Activated T-cell treated with anti-CD3 and anti-CD28 coated beads, Interleukin-2, amount 50 U/mL, for 1 hour (primary cell): ENCODE data around the gene RBSN.
A peak's percentile ranks its signal among the peaks of the same experiment; 100 is the strongest.
"Not testable (repeated sequence)": the region's sequence is repeated elsewhere in the genome, so short reads cannot be mapped to it uniquely, and the experiment has no call there.

ENCODE experiments used
- DNase-seq: peaks from one replicate; pipeline ENCODE4 v3.0.0-alpha.2; 2020

RBSN gene

DNA sequence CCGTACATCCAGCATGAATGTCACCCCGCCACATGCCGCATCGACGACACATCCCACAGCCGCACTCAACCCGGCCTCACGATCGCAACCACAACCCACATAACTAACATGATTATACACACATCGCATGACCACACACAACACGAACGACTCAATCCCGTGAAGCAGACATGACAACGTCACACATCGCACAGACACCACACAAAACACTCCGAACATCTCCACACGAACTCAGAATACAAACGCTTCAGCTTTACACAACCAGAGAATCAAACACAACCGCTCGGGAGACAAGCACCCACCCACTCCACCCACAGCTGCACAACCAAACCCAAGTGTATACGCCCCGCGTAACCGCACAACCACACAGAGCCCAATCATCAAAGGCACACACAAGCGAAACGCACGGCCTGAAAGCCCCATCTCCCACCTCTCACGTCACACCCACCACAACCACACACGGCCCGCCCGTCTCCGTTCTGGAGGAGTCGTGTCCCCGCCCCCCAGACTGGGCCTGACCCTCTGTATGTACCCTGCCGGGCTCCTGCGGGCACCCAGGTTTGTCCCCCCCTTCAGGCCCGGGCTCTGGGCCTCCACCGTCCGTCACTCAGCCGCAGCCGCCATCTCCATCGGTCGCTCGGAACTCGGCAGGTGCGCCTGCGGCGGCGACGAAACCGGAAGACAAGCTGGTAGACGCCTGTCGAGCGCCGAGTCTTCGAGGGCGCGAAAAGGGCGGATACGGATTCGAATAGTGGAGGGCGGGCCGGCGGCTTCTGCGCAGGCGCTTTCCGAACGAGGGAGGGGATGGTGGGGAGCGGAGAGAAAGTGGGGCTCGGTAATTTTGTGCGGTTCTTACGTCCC lies at the start of gene RBSN:
TSS of gene RBSN (minus strand) at position 646 of the 861 bp plus-strand sequence. CDS start 3,028 bp downstream, outside the sequence.
- DNase-seq, result peak; percentile 94

DNA sequence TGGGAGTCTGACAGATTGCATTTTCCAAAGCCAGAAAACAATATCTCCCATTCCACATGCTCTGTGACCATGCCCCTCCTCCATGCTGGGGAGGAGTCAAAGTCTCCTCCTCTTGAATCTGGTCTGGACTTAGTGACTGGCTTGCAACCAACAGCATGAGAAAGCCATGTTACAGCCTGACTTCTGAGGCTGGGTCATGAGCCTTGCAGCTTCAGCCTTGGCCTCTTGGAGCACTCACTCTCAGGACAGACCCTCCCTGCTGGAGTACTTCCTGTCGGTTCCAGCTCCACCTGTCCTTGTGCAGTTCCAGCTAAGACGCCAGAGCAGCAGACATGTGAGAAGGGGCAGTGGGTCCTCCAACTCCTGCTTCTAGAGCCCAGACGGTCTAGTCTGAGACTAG lies 49.7 kb upstream of the RBSN start:
- no peak for DNase-seq

DNA sequence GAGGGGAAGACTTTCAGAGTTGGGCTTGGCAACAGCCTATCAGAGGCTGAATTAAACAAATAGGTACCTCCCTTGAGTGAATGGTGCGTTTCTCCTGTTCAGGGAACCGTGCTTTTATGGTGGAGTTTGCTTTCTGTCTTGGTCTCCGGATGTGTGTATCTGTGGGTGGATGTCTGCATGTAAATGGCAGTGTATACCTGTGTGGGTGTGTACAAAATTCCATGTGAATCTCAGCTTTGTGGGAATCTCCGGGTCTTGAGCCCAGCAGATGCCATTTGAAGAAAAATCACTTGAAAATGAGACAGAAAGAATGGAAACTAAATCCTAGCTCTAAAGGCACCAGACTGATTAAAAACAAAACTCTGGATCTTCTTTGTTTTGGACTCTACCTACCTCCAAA lies 37.9 kb upstream of the RBSN start:
- DNase-seq, result not testable (repeated sequence)

DNA sequence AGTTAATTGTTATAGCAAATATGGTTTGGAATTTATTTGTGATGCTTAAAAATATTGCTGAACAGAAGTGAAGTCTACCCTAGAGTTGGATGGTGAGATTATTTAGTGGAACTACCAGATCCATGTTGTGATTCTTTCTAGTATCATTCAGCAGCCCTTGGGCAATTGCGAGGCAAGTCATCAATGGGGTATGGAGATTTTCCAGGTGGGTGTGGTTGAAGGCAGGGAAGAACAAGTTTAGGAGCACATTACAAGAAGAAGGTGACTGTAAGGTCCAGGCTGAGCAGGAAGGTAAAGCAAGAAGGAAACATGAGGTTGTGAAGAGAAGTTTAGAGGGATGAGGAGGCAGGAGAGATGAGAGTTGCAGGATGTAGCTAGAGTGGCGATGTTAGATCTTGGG lies 36.0 kb upstream of the RBSN start:
- not testable (repeated sequence) for DNase-seq

DNA sequence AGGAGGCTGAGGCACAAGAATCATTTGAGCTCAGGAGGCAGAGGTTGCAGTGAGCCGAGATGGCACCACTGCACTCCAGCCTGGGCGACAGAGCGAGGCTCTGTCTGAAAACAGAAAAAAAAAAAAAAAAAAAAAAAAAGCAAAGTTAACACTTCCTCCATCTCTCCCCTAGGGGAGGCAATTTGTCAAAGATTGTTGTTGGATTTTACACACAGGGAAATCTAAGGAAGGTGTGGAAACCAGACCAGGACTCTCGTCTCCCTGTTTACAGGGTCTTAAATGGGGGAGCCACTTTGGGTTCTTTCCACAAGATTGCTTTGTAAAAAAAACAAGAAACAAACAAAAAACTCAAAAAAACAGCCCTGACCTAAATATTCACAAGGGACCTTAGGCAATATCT lies 29.5 kb upstream of the RBSN start:
- not testable (repeated sequence) for DNase-seq

DNA sequence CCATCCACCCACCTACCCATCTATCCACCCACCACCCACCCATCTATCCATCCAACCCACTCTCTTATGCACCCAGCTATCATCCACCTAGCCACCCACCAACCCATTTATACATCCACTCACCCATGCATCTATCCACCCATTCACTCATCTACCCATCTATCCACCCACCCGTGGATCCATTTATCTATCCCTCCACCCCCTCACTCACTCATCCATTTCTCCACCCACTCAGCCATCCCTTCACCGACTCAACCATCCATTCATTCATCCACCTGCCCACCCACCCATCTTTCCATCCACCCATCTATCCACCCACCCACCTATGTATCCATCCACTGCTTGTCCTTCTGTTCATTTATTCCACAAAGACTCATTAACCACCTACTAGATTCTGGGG lies 28.0 kb upstream of the RBSN start:
- DNase-seq, result not testable (repeated sequence)

DNA sequence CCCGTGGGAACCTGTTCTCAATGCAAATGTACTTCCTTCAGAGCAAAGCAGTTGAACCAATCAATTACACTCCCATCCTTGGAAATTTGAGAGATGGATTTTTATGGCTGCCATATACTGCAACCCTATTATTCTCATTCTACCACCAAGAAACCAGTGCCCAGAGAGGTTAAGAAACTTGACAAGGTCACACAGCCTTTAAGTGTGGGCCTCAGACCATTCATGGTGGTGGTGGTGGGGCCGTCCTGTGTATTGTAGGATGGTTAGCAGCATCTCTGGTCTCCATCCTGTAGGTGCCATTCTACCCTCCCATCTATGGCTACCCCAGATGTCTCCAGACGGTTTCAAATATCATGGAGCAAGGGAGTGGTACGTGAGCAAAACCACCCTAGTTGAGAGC lies 23.4 kb upstream of the RBSN start:
- no peak for DNase-seq

DNA sequence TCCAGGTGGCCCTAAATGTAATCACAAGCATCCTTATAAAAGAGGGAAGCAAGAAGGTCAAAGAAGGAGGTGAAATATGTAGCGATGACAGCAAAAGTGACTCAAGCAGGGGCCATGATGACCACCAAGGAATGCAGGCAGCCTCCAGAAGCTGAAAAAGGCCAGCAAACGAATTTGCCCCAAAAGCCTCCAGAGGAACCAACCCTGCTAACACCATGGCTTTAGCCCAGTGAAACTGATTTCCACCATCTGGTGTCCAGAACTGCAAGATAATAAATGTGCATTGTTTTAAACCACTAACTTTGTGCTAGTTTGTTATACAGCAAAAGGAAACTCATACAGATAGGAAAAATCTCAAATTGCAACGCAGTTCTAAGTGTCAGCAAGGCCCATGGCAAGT lies 23.0 kb upstream of the RBSN start:
- DNase-seq, result no peak

DNA sequence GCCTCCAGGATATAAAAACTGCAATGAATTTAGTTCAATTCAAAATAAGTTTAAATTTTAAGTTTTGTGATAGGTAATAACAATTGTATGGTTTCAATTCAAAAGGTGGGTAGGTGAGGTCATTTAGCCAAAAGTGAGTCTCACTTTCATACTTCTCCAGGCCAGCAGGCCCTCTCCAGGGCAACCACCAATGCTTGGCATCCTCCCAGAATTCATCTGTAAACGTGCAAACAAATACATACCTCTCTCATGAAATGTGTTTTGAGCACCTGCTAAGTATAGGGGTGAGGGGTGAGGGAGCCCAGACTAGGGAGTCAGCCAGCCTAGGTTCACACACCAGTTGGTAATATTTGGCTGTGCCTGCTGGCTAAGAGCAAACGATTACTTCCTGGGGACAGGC lies 22.0 kb upstream of the RBSN start:
- DNase-seq, result no peak

DNA sequence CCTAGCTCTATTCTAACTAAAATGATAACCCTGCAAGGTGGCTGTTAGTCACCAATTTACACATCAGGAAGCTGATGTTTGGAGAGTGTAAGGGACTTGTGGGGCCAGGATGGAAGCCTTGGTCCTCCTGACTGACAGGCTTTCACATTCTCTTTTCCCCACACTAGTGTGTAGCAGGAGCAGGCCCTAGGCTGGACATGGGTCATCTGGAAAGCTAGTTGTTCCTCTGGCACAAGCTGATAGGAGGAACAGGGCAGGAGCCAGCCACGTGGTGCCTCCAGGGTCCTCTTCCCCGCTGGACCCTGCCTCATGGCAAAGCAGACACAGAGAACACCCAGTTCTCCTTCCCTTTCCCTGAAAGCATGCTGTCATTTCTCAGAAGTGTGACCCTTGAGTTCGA lies 18.1 kb upstream of the RBSN start:
- no peak for DNase-seq

DNA sequence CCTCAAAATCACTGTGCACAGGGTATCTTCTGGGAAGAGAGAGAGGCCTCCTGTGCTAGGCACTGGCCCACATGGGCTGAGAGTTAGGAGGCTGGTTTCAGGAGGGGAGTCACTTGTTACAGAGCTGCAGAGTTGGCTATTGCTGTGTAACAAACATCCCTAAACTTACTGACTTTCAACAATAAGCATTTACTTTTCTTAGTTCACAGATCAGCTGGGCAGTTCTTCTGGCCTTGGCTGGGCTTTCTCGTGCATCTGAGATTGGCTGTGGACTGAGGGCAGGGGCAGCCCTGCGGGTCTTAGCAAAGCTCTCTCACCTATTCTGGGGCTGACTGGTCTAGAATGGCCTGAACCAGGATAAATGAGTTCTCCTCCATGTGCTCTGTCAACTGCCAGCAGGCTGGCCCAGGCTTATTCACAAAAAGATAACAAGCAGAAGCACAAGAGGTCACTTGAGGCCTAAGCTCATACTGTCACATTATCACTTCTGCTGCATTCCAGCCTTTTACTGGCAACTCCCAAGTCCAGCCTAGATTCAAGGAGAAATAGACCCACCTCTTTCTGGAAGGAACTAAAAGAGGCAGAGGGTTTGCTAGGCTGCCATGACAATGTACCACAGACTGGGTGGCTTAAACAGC lies 17.2 kb upstream of the RBSN start:
- no peak for DNase-seq

DNA sequence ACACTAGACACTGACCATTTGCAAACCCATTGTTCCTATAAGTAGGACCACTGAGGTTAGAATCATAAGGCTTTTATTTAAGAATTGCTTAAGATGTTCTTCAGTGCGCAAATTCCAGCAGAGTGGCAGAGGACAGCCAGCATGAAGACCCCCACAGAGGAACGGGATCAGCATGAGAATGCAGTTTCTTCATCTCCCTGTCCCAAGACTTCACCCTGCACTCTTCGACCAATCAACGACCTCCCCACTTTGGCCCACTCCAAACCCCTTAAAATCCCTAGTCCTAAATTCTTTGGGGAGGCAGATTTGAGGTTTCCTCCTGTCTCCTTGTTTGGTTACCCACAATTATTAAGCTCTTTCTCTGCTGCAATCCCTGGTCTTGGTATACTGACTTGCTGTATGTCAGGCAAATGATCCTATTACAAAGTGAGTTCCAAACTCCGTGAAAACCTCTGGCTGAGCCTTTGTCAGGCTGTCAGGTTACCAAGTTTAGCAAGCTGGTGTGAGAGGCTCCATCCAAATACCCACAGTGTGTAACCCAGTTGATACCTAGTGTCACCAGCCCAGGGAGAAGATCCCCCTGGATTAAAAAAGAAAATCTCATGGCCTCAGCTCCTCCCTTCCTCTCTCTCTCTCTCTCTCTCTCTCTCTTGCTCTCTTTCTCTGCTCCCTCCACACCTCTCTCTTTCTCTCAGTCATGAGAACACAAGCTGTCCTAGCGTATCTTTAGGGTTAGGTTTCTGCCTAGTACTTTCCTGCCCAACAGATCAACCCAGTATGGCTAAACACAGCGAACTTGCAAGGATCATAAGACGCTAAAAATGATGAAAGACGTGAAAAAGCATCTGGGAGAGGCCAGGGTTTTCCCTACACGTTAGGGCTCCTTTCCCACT lies 15.8 kb upstream of the RBSN start:
- DNase-seq, result no peak

DNA sequence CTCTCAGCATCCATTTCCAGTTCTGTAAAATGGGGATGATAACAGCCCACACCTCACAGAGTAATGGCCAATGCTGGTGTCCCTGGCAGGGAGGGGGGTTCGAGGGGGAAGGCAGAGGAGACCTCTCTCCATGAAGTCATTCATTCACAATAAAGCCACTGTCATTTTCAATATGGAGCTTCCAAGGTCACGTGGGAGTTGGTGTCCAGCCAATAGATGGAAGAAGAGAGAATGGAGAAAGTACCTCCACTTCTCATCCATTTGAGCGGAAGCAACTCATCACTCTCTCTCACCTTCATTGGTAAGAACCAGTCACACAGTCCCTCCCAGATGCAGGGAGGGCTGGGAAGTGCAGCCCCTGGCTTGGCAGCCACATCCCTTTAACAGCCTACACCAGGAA lies 14.9 kb upstream of the RBSN start:
- no peak for DNase-seq

DNA sequence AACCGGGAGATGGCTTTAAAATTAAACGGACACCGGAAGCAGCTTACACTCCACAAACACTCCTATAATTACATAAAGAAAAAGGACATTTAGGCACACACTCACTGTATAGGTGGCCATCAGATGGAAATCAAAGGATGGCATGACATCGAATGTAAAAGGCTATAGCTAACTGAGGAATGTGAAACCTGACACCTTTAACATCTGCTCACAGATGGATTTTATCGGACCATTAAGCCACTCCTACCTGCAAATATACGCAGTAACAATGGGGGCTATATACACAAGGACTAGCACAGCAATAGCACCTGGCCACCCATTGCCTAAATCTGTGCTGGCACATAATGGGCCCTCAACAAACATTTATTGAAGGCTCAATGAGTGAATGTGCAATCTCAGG lies 14.5 kb upstream of the RBSN start:
- DNase-seq, result no peak

DNA sequence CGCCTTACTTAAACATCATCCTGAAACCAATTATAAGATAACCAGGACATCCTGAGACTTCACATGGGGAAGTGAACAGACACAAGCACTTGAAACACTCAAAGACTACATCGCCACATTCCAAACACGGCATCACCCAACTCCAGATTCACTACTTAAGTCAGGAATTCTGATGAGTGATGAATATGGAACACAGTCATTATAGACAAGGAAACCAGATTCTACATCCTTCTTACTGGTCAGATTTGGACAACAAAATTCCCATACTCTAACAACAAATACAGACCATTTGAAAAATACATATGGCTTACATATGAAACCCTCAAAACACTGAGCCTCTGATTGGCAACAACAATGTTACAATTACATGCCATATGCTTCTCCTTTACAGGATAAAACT lies 13.1 kb upstream of the RBSN start:
- no peak for DNase-seq

DNA sequence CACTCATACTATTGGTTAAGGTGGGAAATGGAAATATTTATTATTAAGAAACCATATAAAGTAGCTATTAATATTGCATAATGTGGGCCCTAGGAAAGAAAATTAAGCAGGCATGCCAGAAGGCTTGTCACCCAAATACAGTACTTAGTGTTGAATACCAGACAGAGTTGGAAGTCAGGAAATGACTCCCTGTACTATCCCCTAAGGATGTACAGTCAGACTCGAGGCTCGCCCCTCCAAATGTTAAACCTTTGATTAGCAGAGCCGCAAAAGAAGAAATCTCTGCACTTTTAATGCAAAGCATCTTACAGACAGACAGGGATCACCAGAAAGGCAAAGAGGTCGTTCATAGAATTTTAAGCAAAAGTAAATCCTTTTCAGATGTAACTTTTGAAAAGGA lies 11.3 kb upstream of the RBSN start:
- no peak for DNase-seq

DNA sequence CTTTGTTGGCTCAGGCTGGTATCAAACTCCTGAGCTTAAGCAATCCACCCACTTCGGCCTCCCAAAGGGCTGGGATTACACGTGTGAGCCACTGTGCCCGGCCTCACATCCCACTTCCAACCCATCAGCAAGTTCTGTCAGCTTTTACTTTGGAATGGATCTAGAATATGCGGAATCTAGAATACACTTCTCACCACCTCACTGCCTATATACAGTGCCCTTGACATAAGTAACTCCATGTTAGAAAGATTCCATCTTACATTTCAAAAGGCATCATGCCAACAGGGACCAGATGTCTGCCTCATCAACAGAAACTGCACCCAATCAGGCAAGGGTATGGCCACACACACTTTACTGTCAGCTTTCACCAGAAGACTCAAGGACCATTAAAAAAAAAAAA lies 9.9 kb upstream of the RBSN start:
- no peak for DNase-seq

DNA sequence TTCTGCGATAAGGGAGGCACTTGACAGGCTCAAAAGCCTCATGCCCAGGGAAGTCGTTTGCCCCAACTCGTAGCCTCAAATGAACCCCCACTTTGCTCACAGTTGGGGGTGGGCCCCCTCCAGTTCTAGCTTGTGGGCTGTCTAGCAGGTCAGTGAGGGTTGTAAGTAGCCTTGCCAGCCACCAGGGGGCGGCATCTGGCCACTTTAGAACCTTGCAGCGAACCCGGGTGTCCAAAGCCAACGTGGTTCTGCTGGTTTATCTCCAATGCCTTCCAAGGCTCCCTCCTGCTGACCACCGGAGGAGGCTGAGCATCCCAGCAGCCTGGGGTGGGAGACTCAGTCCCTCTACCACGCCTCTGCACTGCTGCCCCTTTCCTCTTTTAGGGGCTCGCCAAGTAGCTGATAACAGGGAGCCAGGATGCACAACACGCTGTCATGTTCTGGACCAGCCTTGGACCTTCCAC lies 9.2 kb upstream of the RBSN start:
- peak; percentile 77 for DNase-seq

DNA sequence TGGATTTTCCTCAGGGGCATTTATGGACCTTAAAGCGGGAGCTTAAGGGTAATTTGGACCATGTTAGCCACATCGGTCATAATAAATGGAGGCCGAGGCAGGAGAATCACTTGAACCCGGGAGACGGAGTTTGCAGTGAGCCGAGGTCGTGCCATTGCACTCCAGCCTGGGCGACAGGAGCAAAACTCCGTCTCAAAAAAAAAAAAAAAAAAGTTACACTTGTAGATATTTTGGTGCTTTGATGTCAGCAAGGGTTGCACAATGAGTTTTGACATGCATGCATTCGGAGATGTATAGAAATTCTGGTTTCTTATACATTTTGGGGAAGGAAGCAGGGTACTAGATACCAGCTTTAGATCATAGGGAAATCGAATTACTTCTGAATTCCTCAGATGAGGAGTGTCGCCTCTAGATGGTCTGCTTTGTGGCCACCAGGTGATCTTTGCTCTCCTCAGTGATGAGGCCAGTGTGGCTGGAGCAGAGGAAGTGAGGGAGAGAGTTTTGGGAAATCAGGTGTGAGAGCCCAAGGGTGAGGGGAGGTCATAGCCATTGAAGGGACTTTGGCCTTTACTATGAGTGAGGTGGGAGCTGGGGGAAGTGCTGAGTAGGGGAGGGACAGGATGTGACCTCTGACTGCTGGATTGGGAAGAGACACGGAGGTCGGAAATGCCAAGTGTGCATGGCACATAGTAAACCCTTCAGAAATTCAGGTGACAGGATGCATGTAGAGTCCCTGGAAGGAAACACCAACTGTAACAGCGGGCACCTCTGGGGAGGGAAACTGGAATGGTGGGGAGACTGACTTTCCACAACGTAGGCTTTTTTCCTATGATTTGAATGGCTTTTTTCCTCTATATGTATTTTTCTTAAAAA lies 8.4 kb upstream of the RBSN start:
- DNase-seq, result no peak

DNA sequence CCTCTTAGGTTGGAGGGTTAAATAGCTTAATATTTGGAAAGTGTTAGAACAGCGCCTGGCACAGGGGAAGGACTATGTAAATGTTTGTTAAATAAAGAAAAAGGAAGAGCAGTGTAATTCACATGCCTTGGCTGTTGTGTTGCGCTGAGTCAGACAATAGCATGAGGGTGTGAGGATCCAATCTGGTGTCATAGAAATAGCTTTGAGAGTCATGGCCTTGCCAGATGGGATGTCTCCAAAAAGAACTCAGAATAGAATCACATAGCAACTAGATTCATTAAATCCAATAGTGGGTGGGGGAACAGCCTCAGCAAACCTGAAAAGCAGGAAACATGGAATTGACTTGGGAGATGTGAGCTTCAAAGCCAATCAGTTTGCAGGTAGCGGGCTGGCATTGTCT lies 3.9 kb upstream of the RBSN start:
- no peak for DNase-seq

DNA sequence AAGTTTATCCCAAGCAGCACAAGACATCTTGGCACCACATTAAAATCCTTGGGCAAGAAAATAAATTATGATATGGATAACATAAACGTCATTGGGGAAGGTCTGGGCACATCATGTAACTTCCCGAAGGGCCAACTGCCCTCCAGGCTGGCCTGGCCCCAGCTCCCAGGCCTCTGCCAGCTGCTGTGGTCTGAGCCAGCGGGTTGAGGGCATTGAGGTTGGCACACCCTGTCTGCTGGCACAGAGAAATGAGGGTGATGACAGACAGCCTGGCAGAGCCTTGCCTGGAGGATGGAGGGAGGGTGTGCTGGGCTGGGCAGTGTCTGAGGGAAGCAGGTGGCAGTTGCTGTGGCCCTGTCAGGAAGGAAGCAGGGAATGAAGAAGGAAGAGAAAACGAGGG lies 3.3 kb upstream of the RBSN start:
- no peak for DNase-seq

DNA sequence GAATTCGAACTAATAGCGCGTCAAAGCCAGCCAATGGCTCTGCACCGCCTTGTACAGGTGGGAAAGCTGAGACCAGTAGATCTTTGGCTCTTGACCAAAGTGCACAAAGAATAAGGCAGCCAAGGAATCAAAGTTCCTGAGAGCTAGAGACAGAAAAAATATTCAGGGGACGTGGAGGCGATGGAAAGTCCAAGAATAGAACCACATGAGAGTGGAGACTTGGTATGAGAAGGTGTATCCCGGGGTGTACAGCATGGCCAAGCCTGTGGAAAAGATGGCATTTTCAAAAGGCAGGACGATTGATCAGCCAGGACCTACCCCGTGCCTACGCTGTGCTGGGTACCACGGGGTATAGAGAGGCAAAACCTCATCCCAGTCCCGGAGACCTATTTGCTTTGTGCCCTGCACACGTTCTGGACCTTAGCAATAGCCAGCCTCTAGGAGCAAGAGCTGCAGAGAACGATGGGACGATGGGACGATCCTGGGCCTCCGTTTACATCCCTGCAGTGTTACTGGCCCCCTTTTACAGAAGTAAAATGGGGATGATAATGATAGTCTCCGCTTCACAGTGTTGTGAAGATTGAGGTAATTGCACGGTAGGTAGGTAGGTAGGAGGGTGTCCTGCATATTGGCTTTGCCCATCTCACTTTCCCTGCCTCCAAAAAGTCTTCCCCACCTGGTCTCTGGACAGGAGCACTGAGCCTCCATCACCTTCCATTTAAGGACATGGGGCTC lies 583 bp upstream of the RBSN start:
- no peak for DNase-seq
